ENCODE data around the gene SAMD4A.
"Not testable (repeated sequence)": the region's sequence is repeated elsewhere in the genome, so short reads cannot be mapped to it uniquely, and the experiment has no call there.

The SAMD4A gene

DNA sequence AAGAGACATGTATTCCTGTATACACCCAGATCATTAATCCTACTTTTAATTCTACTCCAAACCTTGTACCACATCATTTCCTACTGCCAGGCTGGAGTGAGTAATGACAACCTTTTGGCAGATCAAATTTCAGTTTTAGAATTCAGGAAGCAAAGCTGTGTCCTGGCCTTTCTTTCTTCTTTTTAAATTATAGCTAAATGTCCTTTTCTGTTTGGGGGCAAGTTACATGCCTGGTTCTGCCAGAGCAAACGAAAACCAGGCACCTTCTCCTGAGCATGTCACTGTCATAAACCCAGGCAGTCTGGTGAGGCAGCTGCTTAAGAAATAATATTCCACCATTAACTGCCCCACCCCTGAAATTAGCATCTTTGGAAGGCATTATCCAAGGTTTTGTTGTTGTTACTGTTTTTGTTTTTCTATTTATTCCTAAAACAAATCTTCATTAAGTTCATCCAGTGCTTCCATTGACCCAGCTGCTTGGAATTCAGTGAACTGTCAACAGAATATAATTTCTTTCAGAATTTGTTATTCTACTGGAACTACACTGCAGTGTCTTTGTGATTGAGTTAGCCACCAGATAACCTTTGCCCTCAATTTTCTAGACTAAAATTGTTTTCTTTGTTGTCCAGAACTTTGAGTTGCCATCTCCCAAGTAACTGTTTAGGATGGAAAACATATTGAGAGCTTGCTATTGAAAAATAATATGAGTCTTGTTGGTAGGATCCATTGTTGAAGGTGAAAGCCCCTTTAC lies 33.2 kb downstream of the SAMD4A start:
- DNase-seq, result no peak

DNA sequence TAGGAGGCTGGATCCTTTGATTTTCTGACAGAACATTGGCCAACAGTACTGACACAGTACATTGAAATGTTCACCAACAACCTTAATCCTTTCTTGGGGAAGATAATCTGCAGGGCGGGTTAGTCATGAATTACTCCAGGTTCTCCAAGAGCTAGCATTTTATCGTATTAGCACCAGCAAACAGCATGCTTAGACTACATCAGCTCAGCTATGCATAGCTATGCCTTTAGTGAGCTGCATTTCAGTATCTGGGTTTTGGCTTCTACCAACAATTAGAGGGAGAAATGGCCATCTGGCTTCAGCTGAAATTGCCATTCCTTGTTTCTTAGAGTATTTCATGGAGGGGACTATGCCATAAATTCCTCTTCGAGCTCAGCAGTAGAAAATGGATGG lies 33.8 kb downstream of the SAMD4A start:
- DNase-seq, result no peak

DNA sequence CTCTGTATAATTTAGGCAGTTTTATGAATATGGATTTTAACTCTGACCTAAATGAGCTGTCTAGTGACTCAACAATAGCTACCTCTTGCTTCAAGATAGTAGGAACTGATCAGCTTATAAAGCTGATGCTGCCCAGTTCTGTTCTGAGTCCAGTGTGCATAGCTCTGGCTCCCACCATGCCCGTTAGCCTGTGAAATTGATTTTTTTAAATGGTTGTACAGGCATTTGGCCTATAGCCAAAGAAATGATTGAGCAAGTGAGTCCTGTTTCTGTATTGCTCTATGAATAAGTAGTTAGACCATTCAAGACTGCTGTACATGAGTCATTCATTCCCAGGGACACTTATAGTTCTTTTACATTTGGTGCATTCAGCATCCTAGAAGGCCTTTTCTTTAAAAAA lies 36.4 kb downstream of the SAMD4A start:
- DNase-seq, result no peak

DNA sequence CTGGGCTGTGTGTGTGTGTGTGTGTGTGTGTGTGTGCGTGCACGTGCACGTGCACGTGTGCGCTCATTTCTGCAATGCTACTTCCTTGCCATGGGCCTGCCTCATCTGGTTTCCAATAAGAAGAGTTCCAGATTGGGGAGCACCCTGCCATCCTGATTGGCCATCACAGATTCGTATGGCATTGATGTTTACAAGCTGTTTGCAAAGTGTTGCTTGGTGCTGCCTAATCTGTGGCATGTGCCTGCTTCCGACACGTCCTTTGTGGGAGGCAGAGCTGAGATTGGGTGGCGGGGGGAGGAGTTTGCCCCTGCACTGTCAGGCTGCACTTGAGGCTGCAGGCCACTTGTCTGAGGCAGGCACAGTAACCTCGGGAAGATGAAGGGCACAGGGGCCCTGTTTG lies 39.2 kb downstream of the SAMD4A start:
- no peak for DNase-seq

DNA sequence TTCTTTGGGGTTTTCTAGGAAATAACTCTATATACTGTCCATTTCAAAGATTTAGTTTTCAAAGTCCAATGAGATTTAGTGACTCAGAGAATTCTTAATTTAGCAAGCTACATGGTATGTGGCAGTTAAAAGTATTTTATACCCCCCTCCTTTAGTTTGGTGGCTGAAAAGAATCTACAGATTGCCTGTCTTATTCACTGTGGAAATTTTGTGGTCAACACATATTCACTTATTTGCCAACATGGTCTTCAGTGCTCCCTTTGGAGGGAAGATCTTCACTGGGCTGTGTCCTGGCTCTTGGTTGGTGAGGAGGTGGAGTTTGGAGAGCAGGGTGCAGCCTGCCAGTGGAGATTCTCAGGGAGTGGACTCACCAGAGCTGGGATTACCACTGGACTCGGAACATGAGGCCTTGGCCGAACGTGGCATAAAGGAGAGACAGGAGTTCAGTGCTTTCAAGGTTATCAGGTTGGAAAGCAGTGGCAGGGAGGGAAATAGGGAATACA lies 39.8 kb downstream of the SAMD4A start:
- DNase-seq, result no peak

DNA sequence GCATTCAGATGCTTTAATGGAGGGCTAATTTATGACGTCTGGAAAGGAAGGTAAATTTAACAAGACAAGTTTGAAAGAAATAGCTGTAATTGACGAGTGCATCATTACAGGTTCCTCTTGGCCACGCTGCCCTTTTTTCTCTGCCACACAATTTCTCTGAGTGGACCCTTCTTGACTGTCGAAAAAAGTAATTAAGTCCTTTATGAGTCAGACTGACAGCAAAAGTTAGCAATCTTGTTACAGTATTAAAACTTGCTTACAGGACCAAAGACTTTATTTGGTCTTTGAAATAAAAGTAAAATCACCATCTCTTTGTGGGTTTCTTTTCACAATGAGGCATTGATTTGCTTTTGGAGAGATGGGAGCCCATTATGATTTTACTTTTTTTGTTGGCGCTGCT lies 42.6 kb downstream of the SAMD4A start:
- DNase-seq, result no peak

DNA sequence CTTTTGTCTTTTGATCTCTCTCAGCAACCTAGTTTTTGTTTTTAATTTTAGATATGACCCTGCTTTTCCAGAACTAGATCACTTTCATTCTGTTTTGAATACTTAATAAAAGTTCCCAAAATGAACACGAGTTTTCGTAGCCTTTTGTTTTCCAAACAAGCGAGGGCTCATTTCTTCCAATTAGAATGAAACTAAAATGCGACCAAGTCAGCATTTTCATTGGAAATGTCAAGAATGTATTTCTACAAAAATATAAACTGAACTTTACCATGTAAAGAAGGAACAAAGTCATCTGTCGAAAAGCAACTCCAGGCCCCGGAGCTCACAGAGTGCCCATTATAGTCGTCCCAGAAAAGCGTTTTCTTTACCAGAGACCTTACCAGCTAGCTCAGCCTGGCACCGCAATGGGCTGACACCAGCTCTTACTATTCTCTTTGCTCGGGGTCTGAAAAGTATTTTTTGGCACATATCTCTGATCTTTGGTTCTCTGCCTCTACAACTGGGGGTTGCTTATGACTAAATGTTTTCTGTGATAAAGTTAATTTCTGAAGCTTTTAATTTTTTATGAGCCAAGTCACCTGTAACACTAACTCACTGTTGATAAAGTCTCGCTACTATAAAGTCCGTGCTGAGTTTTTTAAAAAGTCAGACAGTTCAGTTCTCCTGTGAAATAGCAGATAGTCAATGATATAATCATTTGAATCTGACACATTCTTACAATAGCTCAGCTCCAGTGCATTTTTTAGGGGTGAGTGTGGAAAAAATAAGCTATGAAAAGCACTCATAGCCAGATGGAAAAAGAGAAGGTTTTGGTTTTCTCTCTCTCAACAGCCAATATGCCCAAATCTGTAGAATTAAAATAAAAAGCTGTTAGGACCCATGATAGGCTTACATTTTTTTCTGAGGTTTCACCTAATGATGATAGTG lies 43.4 kb downstream of the SAMD4A start:
- no peak for DNase-seq

DNA sequence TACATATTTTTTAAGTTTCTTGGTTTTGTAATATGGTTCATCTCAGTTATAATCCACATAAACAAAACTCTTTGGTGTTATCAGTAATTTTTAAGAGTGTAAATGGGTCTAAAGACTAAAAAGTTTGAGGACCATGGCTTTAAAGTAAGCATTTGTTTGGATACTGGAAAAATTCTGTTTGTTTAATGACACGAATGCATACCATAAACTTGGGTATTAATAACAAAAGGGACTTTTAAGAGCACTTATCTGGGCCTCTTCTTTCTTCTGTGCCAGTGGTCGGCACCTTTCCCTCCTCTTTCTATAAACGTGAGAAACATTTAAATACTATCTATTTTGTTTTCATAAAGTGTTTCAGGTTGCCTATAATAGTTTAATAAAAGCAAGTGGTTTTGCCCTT lies 47.4 kb downstream of the SAMD4A start:
- no peak for DNase-seq

DNA sequence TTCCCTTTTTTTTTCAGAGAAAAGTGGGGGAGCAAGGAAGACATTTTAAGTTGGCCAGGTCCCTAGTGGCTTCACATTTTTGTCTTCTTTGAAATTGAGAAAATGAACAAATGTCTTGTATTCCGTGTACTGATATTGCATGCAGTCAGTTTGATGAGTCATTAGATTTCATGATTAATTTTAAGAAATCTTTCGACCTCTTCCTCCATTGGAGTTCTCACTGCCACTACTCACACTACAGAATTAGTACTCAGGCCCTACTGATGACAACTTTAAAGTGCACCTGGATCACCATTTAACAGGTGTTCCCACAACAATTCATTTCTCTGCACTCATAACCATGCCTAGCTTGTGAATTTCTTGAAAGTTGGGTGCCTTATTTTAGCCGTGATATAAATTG lies 50.5 kb downstream of the SAMD4A start:
- no peak for DNase-seq

DNA sequence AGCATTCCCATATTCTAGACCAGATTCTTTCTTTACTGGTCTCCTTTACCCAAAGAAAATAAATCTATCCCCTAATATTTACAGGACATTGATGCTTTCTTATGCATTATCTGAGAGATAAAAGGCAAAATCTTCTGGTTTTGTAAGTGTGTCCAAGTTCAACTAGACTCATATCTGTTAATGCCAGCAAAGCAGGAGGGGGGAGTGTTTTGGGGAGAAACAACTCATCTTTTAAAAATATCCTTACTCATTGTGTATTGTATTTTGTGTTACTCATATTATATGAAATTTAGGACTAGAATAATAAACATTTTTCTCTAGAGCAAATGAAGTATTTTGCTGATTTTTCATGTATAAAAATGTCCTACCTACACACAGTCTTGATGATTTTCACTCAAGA lies 54.8 kb downstream of the SAMD4A start:
- DNase-seq, result no peak

DNA sequence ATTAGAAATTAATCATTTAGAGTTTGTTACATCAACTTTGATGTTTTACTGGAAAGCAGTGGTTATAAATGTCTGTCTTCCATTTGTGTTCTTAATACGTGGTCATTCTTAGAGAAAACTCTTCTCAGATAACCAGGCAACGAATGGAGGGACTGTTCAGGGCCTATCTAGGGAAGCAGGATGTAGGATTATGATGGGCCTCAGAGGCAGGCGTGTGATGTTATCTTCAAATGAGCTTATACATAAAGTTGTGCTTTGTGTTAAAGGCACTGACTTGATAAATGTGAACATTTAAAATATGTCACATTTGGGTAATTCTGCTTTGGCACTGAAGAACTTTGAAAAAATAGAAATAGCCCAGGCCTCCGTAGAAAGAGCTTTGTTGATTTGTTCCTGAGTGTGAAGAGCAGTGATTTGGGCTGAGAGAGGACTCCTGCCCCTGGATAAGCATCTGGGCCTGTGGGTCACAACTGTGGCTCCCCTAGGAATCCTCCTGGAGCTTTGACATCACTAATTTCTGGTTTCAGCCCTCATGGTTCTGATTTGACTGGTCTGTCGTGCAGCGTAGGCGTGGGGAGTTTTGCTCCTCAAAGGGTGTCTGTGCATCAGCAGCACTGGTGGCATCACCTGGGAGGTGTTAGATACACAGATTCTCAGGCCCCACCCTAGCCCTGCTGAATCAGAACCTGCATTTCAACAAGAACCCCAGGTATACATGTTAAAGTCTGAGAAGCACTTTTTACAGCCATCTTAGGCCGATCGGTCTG lies 55.4 kb downstream of the SAMD4A start:
- no peak for DNase-seq

DNA sequence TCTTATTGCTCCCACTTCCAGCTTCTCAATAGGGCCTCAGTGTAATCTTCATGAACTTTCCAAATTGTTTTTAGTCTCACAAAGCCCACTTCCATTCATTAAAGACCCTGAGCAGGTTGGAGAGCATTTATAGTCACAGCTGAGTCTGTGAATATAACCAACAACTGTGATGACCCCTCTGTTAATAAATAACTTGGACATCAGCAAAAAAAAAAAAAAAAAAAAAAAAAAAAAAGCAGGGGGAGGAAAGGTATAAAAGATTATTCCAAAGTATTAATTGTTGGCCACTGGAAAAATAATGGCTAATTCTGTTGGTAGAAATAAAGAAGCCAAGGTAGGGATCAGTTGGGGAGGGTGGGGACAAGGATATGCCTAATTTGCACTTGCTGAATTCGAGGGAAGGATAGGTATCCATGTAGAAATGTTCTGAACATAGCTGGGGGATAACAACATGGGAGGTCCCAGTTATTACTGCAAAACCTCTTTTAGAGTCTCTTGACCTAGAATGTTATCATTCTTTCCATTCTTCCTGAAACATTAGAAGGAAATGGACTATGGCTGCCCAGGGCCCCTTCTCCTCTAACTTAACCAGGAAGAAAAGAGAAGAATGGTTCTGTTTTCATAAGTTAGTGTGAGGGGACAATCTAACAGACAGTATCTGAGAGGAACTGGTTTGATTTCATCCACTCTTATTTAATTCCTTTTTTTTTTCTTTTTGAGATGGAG lies 56.5 kb downstream of the SAMD4A start:
- no peak for DNase-seq

DNA sequence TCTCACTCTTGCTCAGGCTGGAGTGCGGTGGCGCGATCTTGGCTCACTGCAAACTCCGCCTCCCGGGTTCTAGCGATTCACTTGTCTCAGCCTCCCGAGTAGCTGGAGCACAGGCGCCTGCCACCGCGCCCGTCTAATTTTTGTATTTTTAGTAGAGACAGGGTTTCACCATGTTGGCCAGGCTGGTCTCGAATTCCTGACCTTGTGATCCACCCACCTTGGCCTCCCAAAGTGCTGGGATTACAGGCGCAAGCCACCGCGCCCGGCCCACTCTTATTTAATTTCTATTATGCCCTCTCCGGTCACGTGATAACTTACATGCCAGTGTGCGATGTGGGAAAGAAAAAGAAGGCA lies 57.1 kb downstream of the SAMD4A start:
- DNase-seq, result not testable (repeated sequence)

DNA sequence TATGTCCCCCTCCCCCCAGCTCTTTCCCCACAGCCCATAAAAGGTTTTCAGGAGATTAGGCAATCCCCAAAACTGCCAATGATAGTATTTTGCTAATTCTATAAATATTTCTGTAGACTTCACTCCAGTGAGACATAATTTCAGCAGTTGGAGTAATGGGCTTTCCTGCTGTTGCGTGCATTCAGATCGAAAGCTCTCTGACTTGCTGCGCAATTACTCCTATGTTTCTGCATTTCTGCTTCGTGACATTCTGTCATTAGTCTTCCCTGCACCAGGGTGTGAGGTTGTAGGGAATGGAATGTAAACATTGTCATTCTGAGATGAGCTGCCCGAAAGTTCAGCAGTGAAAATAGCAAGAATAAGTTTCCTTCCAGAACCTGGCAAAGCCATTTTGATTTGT lies 58.2 kb downstream of the SAMD4A start:
- no peak for DNase-seq

DNA sequence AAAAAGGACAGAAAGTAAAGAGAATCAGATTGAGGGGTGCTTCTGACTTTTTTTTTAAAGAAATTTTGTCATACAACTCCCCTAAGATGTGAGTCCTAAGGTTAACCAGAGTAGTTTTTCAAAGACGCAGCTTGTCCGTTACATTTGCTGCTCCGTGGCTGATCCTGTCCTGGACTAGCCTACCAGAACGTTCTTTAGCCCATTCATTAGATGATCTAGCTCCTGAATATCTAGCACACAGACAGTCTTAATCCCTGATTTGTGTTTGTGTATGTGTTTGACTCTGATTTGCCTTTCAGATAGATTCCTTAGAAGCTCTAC lies 60.3 kb downstream of the SAMD4A start:
- DNase-seq, result no peak

DNA sequence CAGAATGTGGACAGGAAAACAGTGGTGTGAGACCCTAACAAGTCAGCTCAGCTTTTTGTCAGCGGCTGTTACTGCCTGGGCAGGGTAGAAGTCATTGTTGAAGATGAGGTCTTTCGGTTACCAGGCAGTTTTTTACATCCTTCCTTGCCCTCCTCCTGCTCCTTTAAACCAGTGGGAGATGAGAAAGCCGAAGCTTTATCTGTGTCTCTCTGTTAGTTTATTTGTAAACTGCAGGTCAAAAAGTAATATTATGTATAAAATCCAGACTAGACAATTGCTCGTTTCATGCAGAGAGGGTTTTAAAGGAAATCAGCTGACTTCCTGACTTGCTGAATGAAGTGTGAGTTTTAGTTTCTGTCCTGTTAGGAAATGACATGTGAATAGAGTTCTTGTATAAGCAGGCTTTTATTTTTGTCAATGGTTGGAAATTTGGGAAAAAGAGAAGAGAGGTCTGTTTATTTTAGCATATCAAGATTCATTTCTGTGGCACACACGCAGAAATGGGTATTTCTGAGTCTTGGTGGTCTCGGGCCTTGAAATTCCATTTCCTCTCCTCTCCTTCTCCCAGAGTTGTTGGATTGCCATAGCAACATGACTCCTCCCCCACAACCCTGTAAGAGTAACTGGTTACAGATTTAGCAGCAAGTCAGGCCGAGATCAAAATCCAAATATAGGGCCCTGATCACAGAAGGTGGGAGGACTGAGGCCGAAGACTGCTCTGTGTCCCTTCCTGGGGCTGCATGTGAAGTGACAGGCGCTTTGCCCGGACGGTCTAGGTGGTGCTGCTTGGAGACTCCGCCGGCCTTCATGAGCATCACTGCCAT lies 60.8 kb downstream of the SAMD4A start:
- DNase-seq, result no peak

DNA sequence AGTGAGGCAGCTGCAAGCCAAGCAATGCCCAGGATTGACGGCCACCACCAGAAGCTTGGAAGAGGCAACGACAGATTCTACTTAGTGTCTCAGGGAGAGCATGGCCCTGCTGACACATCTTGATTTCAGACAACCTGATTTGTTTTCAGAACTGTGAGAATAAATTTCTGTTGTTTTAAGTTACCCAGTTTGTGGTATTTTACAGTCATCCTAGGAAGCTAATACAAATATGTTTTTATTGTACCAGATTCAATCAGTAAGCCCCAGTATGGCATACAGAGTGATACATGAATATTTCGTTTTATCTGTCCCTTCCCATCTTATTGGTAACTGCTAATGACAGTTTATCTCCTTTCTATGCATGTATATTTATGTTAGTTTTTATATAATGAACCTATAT lies 62.3 kb downstream of the SAMD4A start:
- no peak for DNase-seq

DNA sequence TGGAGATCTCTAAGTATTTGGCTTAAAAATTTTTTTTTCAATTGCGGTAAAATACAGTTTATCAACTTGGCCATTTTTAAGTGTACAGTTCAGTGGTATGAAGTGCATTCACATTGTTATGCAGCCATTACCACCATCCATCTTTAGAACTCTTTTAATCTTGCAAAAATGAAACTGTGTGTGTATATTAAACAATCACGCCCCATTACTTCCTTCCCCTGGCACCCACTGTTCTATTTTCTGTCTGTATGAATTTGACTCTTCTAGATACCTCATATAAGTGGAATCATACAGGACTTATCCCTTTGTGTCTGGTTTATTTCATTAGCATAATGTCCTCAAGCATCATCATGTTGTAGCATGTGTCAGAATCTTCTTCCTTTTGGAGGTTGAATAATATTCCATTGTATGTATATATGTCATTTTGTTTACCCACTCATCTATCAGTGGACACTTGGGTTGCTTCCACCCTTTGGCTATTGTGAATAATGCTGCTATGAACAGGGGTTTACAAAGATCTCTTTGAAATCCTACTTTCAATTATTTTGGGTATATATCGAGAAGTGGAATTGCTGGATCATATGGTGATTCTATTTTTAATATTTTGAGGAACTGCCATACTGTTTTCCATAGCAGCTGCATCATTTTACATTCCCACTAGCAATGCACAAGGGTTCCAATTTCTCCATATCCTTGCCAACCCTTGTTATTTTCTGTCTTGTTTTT lies 62.9 kb downstream of the SAMD4A start:
- DNase-seq, result no peak

DNA sequence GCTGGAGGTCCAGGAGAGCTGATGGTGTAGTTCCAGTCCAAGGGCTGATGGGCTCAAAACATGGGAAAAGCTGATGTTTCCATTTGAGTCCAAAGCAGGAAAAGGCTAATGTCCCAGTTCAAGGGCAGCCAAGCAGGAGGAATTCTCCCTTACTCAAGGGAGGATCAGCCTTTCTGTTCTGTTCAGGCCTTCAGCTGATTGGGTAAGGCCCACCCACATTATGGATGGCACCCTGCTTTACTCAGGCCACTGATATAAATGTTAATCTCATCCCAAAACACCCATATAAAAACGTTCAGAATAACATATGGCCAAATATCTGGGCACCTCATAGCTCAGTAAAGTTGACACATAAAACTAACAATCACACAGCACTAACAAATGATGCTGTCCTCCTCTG lies 64.1 kb downstream of the SAMD4A start:
- DNase-seq, result no peak

DNA sequence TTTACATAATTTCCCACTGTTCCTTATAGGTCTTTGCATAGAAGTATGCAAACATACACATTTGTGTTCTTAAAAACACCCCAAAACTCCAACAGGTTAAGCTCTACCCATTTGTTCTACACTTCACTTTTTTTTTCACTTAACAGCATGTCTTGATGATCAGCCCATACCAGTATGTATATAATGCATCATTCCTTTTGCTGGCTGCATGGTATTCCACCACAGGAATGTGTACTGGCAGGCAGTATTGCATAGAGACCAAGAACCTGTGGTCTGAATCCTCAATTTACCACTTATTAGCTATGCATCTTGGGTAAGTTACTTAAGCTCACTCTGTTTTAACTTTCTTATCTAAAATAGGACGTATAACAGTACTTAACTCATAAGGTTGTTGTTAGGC lies 65.5 kb downstream of the SAMD4A start:
- no peak for DNase-seq

DNA sequence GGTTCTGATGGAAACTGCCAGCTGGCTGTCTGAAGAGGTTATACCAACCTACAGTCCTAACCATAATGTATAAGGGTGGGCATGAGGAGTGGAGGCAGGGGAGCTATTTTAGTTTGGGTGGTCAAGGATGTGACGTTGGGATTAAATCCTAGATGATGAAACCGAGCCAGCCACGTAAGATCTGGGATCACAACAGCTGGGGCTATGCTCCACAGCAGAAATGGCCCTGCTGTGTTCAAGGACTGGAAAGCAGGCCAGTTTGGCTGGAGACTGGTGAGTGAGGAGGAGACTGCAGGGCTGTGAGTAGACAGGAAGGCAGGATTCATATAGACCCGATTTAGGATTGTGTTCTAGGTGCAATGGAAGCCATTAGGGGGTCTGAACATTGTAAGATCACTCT lies 66.1 kb downstream of the SAMD4A start:
- DNase-seq, result no peak

Measured in activated effector memory CD4-positive, alpha-beta T cell treated with Interleukin-2 at 50 U/mL for 16 hours (primary cell).